DMS79 (cell line): ENCODE measurements around the gene P4HTM.
"Not testable (repeated sequence)": the region's sequence is repeated elsewhere in the genome, so short reads cannot be mapped to it uniquely, and the experiment has no call there.

ENCODE experiments used
- DNase-seq: peaks from one replicate; lab custom pipeline; 2025; lab: John Stamatoyannopoulos, UW

P4HTM gene

GRCh38 chr3:49007771-49008528 is 17.9 kb downstream of the P4HTM start:
- peak; percentile 38 for DNase-seq

- not testable (repeated sequence) for DNase-seq
Observed at GRCh38 chr3:49008627-49009026, 18.6 kb downstream of the P4HTM start.

GRCh38 chr3:49009396-49009795 is 19.4 kb downstream of the P4HTM start:
- no peak for DNase-seq

- DNase-seq, result no peak
Observed at GRCh38 chr3:49012441-49013017, 22.5 kb downstream of the P4HTM start.

- DNase-seq, result no peak
Observed at GRCh38 chr3:49013113-49013737, 23.2 kb downstream of the P4HTM start.

GRCh38 chr3:49013738-49014660 is 24.0 kb downstream of the P4HTM start:
- DNase-seq, result no peak

GRCh38 chr3:49015072-49015471 is 25.0 kb downstream of the P4HTM start:
- no peak for DNase-seq

GRCh38 chr3:49015765-49016164 is 25.7 kb downstream of the P4HTM start:
- DNase-seq, result no peak

- DNase-seq, result peak; percentile 59
Observed at GRCh38 chr3:49016414-49017228, 26.6 kb downstream of the P4HTM start.

- DNase-seq, result no peak
Observed at GRCh38 chr3:49017229-49017970, 27.4 kb downstream of the P4HTM start.

GRCh38 chr3:49017971-49018706 is 28.1 kb downstream of the P4HTM start, which contains the start of gene DALRD3:
TSS of gene DALRD3 (minus strand) at chr3:49018580. CDS start at chr3:49018564, 16 bp downstream.
- DNase-seq, result peak; percentile 67

GRCh38 chr3:49018707-49019006 is 28.6 kb downstream of the P4HTM start:
- DNase-seq, result no peak

GRCh38 chr3:49019941-49020329 is 29.9 kb downstream of the P4HTM start:
- no peak for DNase-seq

GRCh38 chr3:49020330-49021212 is 30.5 kb downstream of the P4HTM start:
- no peak for DNase-seq

GRCh38 chr3:49021213-49021812 is 31.3 kb downstream of the P4HTM start:
- DNase-seq, result peak; percentile 82

GRCh38 chr3:49021813-49022687 is 32.0 kb downstream of the P4HTM start, which contains the start of gene NDUFAF3:
TSS of gene NDUFAF3 (plus strand) at chr3:49022121. CDS start at chr3:49022145, 24 bp downstream.
- peak; percentile 77 for DNase-seq

- no peak for DNase-seq
Observed at GRCh38 chr3:49022688-49023171, 32.7 kb downstream of the P4HTM start.
